Mucosa of descending colon (tissue), 3 donors: ENCODE results near the gene SYCP2. TPM values are rescaled to one million over a fixed set of nuclear protein-coding genes. Genes with fewer than 3 reads are reported as not detected.

ENCODE experiments used
- ATAC-seq: fragments of 200-7000 bp; cut with Tn5 transposase; one replicate; pipeline ENCODE4 v1.9.1; 2020; ENCODE audit warnings: mild to moderate bottlenecking, moderate library complexity
- DNase-seq, 3 donors: peaks; one replicate each; pipeline ENCODE4 v3.0.0-alpha.2; 2020
- H3K36me3 ChIP-seq: fragments of 200-600 bp; one replicate; pipeline ENCODE4 v1.8.0; 2021; ENCODE audit warnings: low read depth, mild to moderate bottlenecking
- H3K4me1 ChIP-seq: fragments of 200-600 bp; one replicate; pipeline ENCODE4 v1.8.0; 2021; ENCODE audit warnings: low read depth, mild to moderate bottlenecking
- H3K4me3 ChIP-seq: fragments of 200-600 bp; one replicate; pipeline ENCODE4 v1.8.0; 2021; ENCODE audit warnings: mild to moderate bottlenecking
- H3K9me3 ChIP-seq: fragments of 200-600 bp; one replicate; pipeline ENCODE4 v1.8.0; 2021; ENCODE audit warnings: mild to moderate bottlenecking
- CTCF ChIP-seq: fragments of 200-600 bp; IDR thresholded peaks from one replicate; pipeline ENCODE4 v1.8.0; 2022; ENCODE audit warnings: antibody characterized with exemption, mild to moderate bottlenecking
- intact Hi-C, 2 donors: fragments of 100-400 bp; cut with DNase I in 1 of 2; cut with micrococcal nuclease in 1 of 2; formaldehyde crosslinking; loops; one replicate each; pipeline versions ENCODE4 v1.11.0 to v1.11.1; 2022; cut with DNase I, micrococcal nuclease
- total RNA-seq, 3 donors: library from RNA; stranded (reverse); fragmentation: NEBNext Ultra II Directional in 2 of 3; extraction: Animal tissue kit (Norgen Biotek cat#: 25700) in 2 of 3; gene quantifications; one replicate each; pipeline versions ENCODE4 v1.2.1 to v1.2.4, GENCODE V29; 2021 to 2023
- donor health status: DM: no; HTN: no; CAD: no; lungs with moderate emphysema.
- donor health status: DM: no; HTN: no; CAD: no.
- donor health status: DM: no; HTN: yes; CAD: no.

SYCP2 gene
- total RNA-seq, 3 donors from 2014 or later: 0.78 to 1.6 (median 1.3) TPM

GRCh38 chr20:59947376-59947775 is 13.9 kb upstream of the SYCP2 start:
- no peak for TF ChIP-seq CTCF

GRCh38 chr20:59945731-59946130 is 12.3 kb upstream of the SYCP2 start:
- no peak for DNase-seq
- no peak for TF ChIP-seq CTCF
- H3K36me3 ChIP-seq: no peaks in the 10 kb centered on the region
- intact Hi-C loops: no loop called here
- ATAC-seq: no peak
- H3K4me1 ChIP-seq: peaks cover 9% of the 10 kb centered on the region
- H3K9me3 ChIP-seq: no peaks in the 10 kb centered on the region
- no peak overlapping the region for H3K4me3 ChIP-seq

More at GRCh38 chr20:59947376-59947775, 13.9 kb upstream of the SYCP2 start:
- ATAC-seq (no peak), DNase-seq (no peak)
- H3K36me3 ChIP-seq: no peaks in the 10 kb centered on the region
- peaks cover 3% of the 10 kb centered on the region for H3K4me1 ChIP-seq
- H3K4me3 ChIP-seq: no peak overlapping the region
- intact Hi-C loops: no loop called here
- H3K9me3 ChIP-seq: no peaks in the 10 kb centered on the region

- Histone ChIP-seq H3K4me3 (no peak overlapping the region), H3K36me3 (no peaks in the 10 kb centered on the region), H3K4me1 (peaks cover 9% of the 10 kb centered on the region), H3K9me3 (no peaks in the 10 kb centered on the region)
- DNase-seq (no peak), ATAC-seq (no peak)
- TF ChIP-seq CTCF: no peak
- intact Hi-C loops: no loop called here
Observed at GRCh38 chr20:59945175-59945574, 11.7 kb upstream of the SYCP2 start.

- DNase-seq (no peak), ATAC-seq (no peak)
- no peak for TF ChIP-seq CTCF
- Histone ChIP-seq H3K36me3 (no peaks in the 10 kb centered on the region), H3K9me3 (no peaks in the 10 kb centered on the region), H3K4me1 (peaks cover 9% of the 10 kb centered on the region), H3K4me3 (no peak overlapping the region)
- intact Hi-C loops: no loop called here
Observed at GRCh38 chr20:59944726-59945125, 11.3 kb upstream of the SYCP2 start.

- no peak for DNase-seq
- no peak for ATAC-seq
- Histone ChIP-seq H3K9me3 (no peaks in the 10 kb centered on the region), H3K4me3 (no peak overlapping the region), H3K36me3 (no peaks in the 10 kb centered on the region), H3K4me1 (peaks cover 28% of the 10 kb centered on the region)
- no peak for TF ChIP-seq CTCF
- intact Hi-C loops: no loop called here
Observed at GRCh38 chr20:59942245-59942644, 8.8 kb upstream of the SYCP2 start.

- Histone ChIP-seq H3K4me3 (no peak overlapping the region), H3K36me3 (no peaks in the 10 kb centered on the region), H3K9me3 (no peaks in the 10 kb centered on the region), H3K4me1 (peaks cover 31% of the 10 kb centered on the region)
- DNase-seq: no peak
- no peak for ATAC-seq
- TF ChIP-seq CTCF: no peak
- intact Hi-C loops: no loop called here
Observed at GRCh38 chr20:59940956-59941294, 7.5 kb upstream of the SYCP2 start.
